Keratinocyte (primary cell): ENCODE results near the gene ZNF718.

ENCODE experiments used
- CTCF ChIP-seq, 3 experiments: IDR thresholded peaks in 1 of 3; conservative IDR thresholded peaks in 1 of 3; optimal IDR thresholded peaks in 1 of 3; 2 replicates in 2 of 3; 3 replicates in 1 of 3; pipeline versions ENCODE3 to v1.5.1; 2011; ENCODE audit warnings: low read length in 3 of 3, mild to moderate bottlenecking in 3 of 3, moderate library complexity in 2 of 3, control low read depth in 1 of 3, inconsistent platforms in 1 of 3; ENCODE audit not compliant: insufficient read depth in 2 of 3; ENCODE audit errors: extremely low read depth in 1 of 3
- EZH2 ChIP-seq: IDR thresholded peaks from one replicate; pipeline ENCODE4 v1.6.1; 2012; ENCODE audit warnings: inconsistent platforms, mild to moderate bottlenecking, low read length, moderate library complexity

DNA sequence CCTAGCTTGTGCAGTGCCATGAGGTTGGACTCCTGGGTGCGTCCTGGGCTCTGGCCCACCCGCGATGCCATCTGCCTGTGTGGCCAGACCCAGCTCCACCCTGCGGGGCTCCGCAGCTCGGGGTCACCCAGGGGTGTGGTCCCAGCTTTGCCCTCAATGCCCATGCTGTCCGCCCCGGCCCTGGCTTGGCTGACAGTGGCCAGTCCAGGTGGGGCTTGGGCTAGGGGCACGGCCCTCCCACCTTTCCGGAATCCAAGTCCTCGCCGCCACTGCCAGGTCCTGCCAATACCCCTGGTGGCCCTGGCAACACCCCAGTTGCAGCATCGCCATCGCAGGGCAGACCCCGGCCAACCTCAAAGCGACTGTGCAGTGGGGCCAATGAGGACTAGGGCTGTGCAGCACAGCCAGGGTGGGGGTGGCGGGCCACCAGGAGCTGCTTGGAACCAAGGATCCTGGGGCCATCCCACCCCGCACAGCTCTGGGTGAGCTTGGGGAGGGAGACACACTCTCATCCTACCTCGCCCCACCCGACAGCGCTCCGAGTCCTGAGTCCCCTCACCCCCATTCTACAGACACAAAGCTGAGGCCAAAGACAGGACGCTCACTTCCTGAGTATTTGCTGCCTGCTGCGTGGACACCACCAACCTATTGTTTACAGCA is 80.9 kb downstream of the ZNF718 start:
- no peak for TF ChIP-seq EZH2
- no peak for TF ChIP-seq CTCF (optimal IDR thresholded peaks at IDR 0.05 in 1 of 3, IDR thresholded peaks at IDR 0.05 in 1 of 3, conservative IDR thresholded peaks at IDR 0.05 in 1 of 3; ENCODE audit: extremely low read depth in 1 of 3, insufficient read depth in 2 of 3, low read length in 3 of 3)
